Neuron (in vitro differentiated cells): ENCODE measurements around the gene TRAF1.

ENCODE experiments used
- H2AFZ ChIP-seq: one replicate; pipeline ENCODE4 v1.6.1; 2013; ENCODE audit warnings: low read depth, mild to moderate bottlenecking, inconsistent platforms, low read length, moderate library complexity
- H3K27me3 ChIP-seq: one replicate; pipeline ENCODE4 v1.6.1; 2013; ENCODE audit warnings: low read length; ENCODE audit not compliant: insufficient read depth
- H3K36me3 ChIP-seq: one replicate; pipeline ENCODE4 v1.6.1; 2013; ENCODE audit warnings: low read length; ENCODE audit not compliant: insufficient read depth
- H3K4me1 ChIP-seq: one replicate; pipeline ENCODE4 v1.6.1; 2013; ENCODE audit warnings: low read length; ENCODE audit not compliant: insufficient read depth
- H3K4me3 ChIP-seq: 2 replicates; pipeline ENCODE4 v1.5.1; 2013; ENCODE audit warnings: mild to moderate bottlenecking, low read length, moderate library complexity
- H3K9me3 ChIP-seq: one replicate; pipeline ENCODE4 v1.6.1; 2013; ENCODE audit warnings: low read length

The TRAF1 gene

GRCh38 chr9:120902569-120903535 lies 23.7 kb downstream of the TRAF1 start:
- Histone ChIP-seq H3K4me3 (no peak overlapping the region), H3K27me3 (peaks cover 3% of the 10 kb centered on the region), H3K9me3 (peaks cover 2% of the 10 kb centered on the region), H2AFZ (no peak overlapping the region), H3K36me3 (no peaks in the 10 kb centered on the region), H3K4me1 (no peaks in the 10 kb centered on the region)

GRCh38 chr9:120901755-120902568 lies 24.6 kb downstream of the TRAF1 start:
- H3K4me3 ChIP-seq, result no peak overlapping the region
- peaks cover 2% of the 10 kb centered on the region for H3K9me3 ChIP-seq
- H3K36me3 ChIP-seq, result no peaks in the 10 kb centered on the region
- H3K27me3 ChIP-seq, result peaks cover 3% of the 10 kb centered on the region
- no peak overlapping the region for H2AFZ ChIP-seq
- no peaks in the 10 kb centered on the region for H3K4me1 ChIP-seq

GRCh38 chr9:120900824-120901223 lies 25.8 kb downstream of the TRAF1 start:
- H3K4me1 ChIP-seq, result no peaks in the 10 kb centered on the region
- H2AFZ ChIP-seq, result no peak overlapping the region
- H3K36me3 ChIP-seq, result no peaks in the 10 kb centered on the region
- peaks cover 3% of the 10 kb centered on the region for H3K27me3 ChIP-seq
- H3K9me3 ChIP-seq, result peaks cover 2% of the 10 kb centered on the region
- no peak overlapping the region for H3K4me3 ChIP-seq

GRCh38 chr9:120899490-120900068 lies 27.0 kb downstream of the TRAF1 start:
- Histone ChIP-seq H3K4me3 (no peak overlapping the region), H3K27me3 (peaks cover 3% of the 10 kb centered on the region), H3K4me1 (no peaks in the 10 kb centered on the region), H3K36me3 (no peaks in the 10 kb centered on the region), H2AFZ (no peak overlapping the region), H3K9me3 (peaks cover 2% of the 10 kb centered on the region)

GRCh38 chr9:120898396-120898795 lies 28.2 kb downstream of the TRAF1 start:
- Histone ChIP-seq H3K36me3 (no peaks in the 10 kb centered on the region), H3K4me1 (no peaks in the 10 kb centered on the region), H3K9me3 (no peaks in the 10 kb centered on the region), H3K27me3 (peaks cover 3% of the 10 kb centered on the region), H3K4me3 (no peak overlapping the region), H2AFZ (no peak overlapping the region)

- no peaks in the 10 kb centered on the region for H3K9me3 ChIP-seq
- no peaks in the 10 kb centered on the region for H3K36me3 ChIP-seq
- no peaks in the 10 kb centered on the region for H3K4me1 ChIP-seq
- H3K4me3 ChIP-seq, result no peak overlapping the region
- no peaks in the 10 kb centered on the region for H3K27me3 ChIP-seq
- no peak overlapping the region for H2AFZ ChIP-seq
These were observed 30.6 kb downstream of the TRAF1 start for GRCh38 chr9:120895951-120896350.

GRCh38 chr9:120894321-120895148 lies 32.1 kb downstream of the TRAF1 start:
- Histone ChIP-seq H3K4me1 (no peaks in the 10 kb centered on the region), H3K27me3 (no peaks in the 10 kb centered on the region), H3K9me3 (no peaks in the 10 kb centered on the region), H3K36me3 (no peaks in the 10 kb centered on the region), H2AFZ (no peak overlapping the region), H3K4me3 (no peak overlapping the region)

GRCh38 chr9:120893611-120894307 lies 32.8 kb downstream of the TRAF1 start:
- H2AFZ ChIP-seq, result no peak overlapping the region
- H3K9me3 ChIP-seq, result no peaks in the 10 kb centered on the region
- no peak overlapping the region for H3K4me3 ChIP-seq
- H3K27me3 ChIP-seq, result no peaks in the 10 kb centered on the region
- H3K36me3 ChIP-seq, result no peaks in the 10 kb centered on the region
- no peaks in the 10 kb centered on the region for H3K4me1 ChIP-seq

GRCh38 chr9:120892748-120893610 lies 33.6 kb downstream of the TRAF1 start:
- Histone ChIP-seq H3K4me3 (no peak overlapping the region), H2AFZ (no peak overlapping the region), H3K9me3 (no peaks in the 10 kb centered on the region), H3K36me3 (no peaks in the 10 kb centered on the region), H3K4me1 (no peaks in the 10 kb centered on the region), H3K27me3 (no peaks in the 10 kb centered on the region)

- Histone ChIP-seq H2AFZ (no peak overlapping the region), H3K9me3 (no peaks in the 10 kb centered on the region), H3K27me3 (no peaks in the 10 kb centered on the region), H3K4me1 (no peaks in the 10 kb centered on the region), H3K36me3 (no peaks in the 10 kb centered on the region), H3K4me3 (no peak overlapping the region)
These were observed 34.5 kb downstream of the TRAF1 start for GRCh38 chr9:120891884-120892747.
